Central memory CD4-positive, alpha-beta T cell (primary cell): ENCODE data around the gene TOP1.
A peak's percentile ranks its signal among the peaks of the same experiment; 100 is the strongest.

Experiments used
- DNase-seq: peaks from one replicate; pipeline ENCODE4 v3.0.0; 2022

The TOP1 gene

DNA sequence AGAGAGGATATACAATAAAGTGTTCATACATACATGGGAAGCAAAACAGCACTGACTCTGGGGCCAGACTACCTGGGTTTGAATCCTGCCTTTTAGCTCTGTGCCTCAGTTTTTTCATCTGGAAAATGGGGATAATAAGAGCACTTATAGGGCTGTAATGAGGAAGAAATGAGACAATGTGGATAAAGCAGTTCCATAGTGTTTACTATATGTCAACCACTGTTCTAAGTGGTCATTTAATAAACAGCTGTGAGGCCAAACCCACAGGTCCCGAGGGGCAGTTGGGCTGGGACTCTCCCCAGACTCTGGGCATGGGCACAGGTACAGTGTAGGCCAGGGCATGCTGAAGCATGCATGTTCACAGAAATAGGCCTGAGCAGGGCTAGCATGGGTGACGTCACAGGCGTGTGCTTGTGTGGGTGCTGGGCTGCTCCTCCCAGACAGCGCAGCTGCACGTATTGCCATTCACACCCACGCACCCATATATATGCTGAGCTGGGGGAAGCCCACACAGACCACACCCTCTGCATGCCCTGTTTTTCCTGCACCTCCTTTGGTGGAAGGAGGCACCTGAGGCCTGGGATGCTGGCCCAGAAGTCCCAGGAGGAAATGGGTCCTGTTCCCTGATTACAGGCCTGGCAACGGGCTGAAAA lies 105.2 kb downstream of the TOP1 start:
- peak; percentile 58 for DNase-seq

DNA sequence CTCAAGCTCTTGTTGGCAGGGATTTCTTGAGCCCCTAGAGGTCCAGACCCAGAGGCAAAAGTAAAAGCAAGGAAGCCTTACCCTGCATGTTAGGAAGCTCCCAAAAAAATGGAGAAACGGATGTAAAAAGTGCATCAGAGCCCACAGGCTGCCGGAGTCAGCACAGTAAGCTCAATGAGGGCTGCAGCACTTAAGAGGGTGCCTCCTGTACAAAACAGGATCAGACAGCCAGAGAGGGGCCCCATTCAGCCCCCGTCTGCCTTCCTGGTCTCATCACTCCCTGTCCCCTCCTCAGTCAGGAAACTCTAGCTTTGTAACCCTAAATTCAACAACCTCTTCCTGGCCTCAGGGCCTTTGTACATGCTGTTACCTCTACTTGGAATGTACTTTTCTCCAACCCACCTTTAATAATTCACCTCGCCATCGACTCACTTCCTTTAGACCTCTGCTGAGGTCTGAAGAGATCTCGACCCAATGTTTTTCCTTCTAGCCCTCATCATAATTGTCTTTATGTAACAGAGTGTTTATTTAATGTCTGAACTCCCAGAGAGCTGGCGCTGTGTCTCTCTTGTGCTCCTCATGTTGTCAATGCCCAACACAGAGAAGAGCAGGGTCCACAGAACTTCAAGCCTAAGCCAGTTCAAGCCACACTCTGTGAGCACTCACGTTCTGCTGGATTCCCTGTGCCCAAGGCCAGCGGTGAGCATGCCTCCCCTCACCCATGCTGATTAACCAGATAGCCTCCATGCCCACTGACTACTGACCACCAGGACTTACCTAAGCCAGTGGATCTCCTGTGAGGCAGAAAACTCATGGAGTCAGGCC lies 106.0 kb downstream of the TOP1 start:
- no peak for DNase-seq

DNA sequence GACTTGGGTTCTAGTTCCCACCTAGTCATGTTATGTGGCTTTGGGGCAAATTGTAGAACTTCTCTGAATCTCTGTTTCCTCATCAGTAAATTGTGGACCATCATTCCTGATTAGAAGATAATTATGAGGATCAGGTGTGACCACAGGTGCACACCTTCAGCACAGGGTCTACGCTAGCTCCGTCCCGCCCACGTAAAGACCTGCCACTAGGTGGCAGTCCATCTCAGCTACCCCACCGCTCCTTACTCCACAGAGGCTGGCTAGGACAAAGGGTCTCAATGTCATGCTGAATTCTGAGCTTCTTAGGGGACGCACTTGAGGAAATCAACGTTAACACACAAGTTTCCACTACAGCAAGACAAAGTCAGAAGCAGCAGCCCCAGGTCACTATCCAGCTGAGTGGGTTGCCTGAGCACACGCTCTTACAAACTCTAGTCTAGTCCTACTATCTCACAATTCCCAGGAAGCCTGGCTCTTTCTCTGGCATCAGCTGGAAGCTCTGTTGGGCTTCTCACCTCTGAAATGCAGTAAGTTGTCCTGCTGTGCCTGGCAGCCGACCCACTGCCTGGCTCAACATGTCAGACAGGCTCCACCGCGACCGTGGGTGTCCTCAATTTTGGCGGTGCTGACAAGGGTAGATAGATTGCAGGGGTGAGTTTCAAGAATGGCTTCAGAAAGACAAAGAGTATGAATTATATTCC lies 106.7 kb downstream of the TOP1 start:
- DNase-seq, result peak; percentile 53

DNA sequence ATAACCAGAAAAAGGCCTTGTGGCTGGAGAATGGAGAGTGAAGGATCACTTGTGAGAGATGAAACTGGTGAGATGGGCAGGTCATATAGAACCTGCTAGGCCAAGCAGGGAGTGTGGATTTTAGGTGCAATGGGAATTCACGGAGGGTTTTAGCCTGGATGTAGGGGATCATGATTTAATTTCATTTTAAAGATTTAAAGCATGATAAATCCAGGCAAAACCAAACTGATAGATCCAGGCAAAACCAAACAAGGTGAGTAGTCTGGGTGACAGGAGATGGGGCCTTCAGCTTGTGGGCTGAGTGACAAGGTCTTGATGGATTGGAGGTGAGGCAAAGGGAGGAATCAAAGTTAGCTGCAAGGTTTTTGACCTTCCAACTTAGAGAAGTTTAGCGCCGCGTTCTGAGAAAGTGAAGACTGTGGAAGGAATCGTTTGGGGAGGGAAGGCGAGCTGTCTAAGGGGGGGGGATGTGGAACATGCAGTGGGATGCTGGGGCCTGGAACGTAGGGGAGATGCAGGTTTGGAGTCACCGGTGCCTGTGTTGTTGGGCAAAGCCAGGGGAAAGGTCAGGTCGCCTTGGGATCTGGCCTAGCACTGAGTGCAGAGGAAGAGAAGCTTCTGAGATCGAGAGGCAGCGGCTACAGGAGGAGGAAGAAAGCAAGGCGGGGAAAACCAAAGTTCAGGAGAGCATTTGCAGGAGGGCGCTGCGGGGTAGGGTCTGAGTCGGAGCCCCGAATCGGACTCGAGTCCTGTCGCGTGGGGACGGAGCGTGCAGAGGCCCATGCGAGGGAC lies 107.5 kb downstream of the TOP1 start:
- no peak for DNase-seq

DNA sequence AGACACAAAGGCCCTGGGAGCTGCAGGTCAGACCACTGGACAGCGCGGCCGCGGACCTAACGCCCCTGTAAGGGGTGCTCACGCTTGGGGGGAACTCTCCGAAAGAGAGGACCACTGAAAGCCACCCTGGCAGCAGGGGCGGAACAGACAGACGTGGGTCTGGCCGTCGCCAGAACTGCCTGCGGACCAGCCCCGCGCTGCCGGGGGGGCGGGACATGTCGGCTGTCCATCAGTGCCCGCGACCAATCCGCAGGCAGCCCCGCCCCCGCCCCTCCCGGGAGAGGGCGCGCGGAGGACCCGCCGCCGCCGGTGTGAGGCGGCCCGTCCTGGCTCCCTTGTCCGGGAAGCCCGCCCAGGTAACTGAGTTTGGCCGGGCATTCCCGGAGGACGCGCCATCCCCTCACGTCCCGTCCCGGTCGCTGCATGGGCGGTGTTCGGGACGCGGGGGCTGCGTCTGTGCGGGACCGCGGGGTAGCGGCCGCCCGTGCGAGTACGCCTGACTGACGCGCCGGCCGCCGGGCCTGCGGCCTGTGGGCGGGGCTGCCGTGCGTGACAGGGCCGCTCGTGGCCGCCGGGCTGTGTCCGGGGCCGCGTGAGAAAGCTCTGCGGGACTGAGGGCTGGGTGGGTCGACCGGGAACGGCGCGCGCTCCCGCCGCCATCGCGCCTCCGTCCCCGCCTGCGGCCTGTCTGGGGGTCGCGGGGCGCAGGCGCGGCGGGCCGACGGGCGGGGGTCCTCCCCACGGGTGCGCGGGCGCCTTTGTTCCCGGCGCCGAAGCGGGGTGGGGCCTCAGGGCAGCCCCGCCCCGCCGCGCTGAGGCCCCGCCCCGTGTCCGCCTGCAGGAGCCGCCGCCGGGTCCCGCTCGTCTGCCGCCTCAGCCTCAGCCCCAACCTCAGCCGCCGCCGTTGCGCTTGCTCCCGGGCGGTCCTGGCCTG lies 108.3 kb downstream of the TOP1 start, which contains the start of gene PLCG1:
TSS of gene PLCG1 (plus strand) at position 864 of the 934 bp plus-strand sequence. CDS start 99 bp downstream, outside the sequence.
- DNase-seq, result peak; percentile 78

DNA sequence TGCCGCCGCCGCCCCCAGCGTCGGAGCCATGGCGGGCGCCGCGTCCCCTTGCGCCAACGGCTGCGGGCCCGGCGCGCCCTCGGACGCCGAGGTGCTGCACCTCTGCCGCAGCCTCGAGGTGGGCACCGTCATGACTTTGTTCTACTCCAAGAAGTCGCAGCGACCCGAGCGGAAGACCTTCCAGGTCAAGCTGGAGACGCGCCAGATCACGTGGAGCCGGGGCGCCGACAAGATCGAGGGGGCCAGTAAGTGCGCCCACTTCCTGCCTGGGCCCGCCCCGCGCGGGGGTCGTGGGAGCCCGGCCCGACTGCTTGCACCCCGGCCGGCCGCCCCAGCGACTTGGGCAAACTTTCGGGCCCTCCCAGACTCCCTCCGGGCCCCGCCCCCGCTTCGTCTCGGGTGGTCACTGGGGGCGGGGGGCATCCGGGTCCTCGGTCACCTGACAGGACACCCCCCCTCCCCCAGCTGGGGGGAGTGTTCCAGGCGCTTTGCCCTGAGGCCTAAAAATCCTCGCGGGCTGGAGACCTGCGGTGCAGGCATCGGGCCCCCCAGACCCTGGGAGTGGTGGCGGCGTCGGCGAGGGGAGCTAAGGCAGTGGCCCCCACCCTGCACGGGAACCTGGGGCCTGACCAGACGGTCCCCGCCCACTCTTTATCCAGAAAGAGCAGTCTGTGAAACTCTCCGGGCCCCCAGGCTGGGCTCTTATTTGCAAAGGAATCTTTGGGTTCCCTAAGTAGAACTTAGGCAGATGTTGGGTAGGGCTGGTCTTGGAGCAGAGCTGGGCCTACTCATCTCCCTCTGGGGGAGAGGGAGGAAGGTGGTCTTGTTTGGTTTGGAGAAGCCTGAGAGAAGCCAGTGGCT lies 109.2 kb downstream of the TOP1 start:
- peak; percentile 54 for DNase-seq

DNA sequence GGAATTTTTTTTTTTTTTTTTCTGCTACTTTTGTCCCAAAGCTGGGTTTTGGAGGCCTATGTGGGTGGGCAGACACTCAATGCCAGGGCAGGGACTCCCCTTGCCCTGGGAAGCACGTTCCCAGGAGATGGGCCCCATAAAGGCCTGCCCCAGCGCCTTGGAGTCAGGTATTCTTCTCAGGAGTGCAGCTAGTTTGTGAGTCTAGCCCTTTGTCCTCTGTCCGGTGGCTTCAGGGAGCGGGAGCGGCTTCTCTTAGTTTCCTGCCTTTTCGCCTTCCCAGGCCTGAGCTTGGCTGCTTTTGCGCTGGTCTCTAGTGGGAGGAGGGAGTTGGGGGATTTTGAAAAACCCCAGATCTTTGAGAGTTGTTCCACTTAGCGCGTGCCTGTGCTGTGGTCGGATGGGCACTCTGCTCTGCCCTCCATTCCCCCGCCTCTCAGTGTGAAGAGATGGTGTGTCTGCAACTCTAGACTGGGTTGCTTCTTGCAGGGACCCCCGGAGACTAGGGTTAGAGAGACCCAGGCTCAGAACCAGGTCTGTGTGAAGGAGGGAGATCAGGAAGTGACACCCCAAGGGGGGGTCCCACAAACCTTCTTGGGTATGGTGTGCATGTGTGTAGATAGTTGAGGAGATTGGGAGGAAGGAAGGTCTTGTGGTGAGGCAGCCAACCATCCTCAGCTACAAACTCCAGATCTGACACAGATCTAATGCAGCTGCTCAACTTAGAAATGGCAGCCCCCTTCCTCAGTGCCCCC lies 110.0 kb downstream of the TOP1 start:
- peak; percentile 57 for DNase-seq

DNA sequence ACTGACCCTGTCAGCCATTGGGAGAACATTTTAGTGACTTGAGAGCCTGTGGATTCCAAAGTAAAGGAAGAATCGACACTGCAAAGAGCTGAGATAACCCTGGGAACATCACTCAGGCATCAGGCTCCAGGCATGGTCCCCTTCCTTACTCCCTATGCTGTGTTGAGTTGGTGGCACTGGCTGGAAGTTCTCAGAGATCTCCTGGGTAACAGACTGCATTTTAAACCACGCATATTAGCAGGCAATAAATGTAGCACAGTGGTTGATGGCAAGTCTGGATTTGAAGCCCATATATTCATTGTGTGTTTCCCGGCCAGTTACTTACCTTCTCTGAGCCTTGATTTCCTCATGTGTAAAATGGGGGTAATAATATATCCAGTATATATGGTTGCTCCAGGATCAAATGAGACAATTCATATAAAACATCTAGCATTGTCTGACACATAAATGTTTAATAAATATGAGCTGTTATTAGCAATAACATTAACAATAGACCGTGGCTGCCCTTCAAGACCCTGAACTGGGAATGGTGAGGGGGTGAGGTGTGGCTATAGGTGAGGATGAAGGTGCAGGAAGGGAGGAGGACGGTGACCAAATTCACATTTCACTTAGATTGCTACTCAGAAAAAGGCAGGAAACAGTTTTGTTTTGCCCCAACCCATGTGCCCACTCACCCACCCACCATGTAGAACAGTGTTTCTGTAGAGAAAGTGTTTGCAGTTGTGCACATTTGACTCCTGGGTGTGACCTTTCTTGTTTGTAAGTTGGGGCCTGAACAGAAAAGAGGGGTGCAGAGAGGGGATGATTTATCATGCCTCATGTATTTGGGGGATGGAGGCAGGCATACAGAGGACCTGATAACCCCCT lies 110.8 kb downstream of the TOP1 start:
- no peak for DNase-seq

DNA sequence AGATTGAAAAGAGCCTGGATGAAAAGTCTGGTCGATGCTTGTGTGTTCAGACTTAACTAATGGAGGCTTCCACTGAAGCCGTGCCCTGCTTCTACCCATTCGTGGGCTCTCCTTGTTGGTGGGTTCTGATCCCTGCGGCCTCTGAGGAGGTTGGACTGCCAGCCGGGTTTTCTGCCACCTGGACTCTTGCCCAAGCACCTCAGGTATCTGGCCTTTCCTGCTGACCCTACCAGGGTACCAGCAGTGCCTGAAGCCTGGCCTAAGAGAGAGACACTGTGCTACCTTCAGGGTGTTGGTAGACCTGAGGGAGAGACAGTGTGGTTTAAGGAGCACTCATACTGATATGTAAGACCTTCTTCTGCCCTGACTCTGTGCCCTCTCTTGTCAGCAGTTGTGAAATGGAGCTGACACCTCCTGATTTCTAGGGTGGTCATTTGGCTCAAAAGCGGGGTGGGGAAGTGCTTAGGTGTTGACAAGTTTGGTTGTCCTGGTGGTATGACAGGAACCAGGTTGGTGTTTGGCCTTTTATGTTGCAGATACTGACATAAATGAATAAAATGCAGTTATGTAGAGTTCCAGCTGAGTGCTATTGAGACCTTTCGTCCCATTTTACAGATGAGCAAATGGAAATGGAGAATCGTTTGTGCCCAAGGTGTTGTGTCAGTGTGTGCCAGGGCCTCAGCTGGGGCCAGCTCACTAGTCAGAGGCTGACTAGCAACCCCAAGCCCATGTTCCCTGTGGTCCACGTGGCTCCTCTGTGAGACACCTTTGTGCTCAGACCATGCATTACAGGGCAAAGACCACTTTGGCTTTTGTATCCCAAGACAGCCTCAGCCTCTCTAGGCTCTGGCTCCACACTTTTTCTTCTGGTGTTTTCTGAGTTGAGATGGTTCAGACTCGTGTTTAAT lies 111.9 kb downstream of the TOP1 start:
- DNase-seq, result no peak

DNA sequence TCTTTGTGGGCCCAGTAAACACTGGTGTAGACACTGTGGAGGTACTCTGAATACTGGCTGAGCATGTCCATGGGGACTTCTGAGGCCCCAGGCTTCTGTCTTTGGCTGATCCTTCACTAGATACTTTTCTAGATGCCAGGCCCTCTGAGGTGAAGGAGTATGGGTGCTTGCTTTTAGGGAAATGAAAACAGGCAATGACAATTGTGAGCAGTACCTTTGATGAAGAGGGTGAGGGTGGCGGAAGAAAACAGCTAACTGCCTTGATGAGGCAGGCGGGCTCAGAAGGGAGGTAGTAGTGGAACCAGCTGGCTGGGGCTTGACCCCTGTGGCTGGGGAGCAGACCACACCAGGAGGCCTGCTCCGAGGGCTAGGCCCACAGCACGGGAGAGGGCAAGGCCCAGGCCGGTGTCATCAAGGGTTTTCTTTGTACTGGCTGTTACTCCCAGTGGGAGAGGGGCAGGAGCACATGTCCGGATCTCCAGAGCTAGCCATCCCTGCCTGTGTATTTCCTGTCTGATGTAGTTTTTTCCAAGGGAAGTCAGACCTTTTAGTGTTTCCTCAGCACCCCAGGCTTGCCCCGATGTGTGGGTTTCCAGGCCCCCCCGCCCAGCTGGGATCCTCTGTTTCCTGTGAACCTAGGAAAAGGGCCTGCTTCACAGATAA lies 112.7 kb downstream of the TOP1 start:
- DNase-seq, result no peak

DNA sequence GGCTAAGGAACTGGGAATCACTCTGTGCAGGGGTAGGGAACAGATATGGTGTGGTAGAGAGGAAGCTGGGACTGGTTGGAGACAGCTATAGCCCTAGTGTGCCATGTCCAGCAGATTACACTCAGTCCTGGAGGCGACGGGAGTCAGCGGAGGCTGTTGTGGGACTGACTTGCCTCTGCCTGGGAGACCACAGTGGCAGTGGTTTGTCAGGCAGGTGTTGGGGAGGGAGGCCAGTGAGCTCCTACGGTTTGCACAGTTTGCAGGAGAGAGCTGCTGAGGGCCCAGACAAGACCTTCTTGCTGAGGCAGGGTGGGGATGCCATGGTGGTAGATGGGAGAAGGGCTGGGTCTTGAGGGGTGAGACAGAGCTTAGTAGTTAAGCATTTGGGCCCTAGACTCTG lies 113.6 kb downstream of the TOP1 start:
- DNase-seq, result no peak

DNA sequence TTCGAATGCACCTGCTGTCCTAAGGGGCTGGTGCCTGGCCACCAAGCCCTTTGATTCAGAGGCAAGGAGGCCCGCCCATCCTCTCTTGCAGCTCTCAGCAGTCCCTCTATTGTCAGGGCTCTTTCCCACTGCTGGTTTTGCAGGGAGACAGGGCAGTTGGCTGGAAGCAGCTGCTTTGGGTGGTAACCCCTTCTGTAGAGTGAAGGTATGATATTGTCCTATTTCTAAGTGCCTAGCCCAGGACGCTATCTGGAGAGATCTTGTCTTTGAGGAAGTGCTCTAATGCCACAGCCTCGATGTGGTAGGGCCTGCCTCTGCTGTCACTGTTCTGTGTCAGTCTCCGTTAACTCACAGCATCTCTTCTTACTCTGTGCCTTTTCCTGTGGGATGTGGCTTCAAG lies 114.3 kb downstream of the TOP1 start:
- peak; percentile 62 for DNase-seq

DNA sequence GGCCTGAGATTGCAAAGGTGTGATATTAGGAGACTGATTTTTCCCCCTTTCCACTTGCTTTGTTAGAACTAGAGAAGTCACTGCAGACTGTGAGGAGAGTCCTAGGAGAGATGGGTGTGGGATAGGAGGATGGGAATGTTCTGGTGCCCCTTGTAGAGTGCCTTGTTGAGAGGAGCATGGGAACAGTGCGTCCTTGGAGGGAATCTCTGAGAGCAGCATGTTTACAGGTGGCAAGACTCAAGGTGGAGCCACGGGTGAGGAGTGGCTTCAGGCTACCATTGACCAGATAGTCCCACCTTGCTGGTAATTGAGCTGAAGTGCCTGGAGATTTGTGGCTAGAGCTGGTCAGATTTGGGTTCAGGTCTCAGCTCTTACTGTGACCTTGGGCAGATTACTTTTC lies 114.7 kb downstream of the TOP1 start:
- no peak for DNase-seq

DNA sequence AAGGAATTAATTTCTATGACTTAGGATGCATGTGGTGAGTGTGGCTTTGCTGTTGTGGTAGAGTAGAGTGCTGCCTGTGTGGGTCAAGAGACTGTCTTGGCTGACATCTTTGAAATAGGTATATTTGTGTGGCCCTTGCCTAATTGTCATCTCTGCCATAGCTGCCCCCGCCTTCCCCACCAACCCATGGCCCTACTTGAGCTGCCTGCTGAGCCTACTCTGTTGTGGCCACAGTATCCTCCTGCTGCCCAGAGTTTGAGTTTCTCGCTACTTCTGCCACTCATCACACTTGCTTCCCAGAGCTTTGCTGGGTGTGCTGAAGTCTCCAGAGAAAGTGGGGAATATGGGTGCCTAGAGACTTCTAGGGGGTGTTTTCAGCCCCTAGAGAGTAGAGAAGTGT lies 116.7 kb downstream of the TOP1 start:
- no peak for DNase-seq

DNA sequence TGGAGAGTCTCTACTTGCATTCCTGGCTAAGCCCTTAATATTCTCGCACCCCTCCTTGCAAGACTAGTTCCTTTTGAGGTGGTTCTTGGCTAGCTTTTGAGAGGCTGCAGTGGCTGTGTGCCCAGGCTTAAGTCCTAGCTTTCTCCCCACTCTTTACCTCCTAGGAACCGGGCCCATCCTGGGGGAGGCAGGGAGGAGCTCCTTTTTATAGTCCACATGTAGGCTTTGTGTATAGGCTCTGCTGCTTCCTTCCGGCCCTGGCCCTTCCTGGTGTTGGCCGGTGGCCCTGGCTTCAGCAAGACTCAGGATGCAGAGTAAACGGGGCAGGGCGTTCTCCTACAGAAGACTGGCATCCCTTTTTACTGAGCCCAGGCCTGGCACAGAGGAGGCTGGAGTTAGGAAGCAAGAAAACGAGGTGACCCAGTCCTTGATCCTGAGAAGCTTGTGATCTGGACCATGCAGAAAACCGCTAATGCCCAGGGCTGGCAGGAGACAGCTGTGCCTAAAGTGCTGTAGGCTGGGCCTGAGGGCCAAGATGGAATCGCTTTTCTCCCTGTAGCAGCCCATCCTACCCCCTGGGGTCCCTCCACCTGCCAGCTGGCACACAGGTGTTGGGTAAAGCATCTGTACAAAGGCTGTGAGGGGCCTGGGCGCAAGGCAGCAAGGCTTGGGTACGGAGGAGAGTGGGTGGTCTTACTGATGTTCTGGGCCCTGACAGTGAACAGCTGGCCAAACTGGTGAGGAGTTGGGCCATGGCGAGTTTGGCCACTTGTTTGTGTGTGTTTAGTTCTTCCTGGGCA lies 117.4 kb downstream of the TOP1 start:
- DNase-seq, result no peak

DNA sequence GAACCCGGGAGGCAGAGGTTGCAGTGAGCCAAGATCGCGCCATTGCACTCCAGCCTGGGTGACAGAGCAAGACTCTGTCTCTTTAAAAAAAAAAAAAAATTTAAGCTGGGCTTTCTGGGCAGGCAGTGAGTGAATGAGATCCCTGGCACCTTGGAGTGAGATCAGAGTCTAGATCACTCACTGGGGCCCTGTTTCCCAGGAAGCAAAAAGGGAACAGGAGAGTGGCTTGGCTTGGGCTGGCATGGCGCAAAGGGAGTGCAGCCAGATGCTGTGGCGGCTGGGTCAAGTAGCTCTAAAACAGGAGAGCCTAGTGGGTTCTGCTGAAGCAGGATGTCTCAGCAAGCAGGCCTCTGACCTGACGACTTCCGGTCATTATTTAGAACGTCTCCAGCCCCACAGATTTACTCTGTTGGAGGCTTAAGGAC lies 119.2 kb downstream of the TOP1 start:
- no peak for DNase-seq
